GM18498 (cell line): ENCODE data around the gene TGFA.

Source experiments
- ATAC-seq: cut with Tn5 transposase; IDR thresholded peaks from one replicate; pipeline ENCODE4 v1.9.1; 2021; ENCODE audit warnings: mild to moderate bottlenecking, moderate library complexity; ENCODE audit not compliant: unreplicated experiment

The TGFA gene

DNA sequence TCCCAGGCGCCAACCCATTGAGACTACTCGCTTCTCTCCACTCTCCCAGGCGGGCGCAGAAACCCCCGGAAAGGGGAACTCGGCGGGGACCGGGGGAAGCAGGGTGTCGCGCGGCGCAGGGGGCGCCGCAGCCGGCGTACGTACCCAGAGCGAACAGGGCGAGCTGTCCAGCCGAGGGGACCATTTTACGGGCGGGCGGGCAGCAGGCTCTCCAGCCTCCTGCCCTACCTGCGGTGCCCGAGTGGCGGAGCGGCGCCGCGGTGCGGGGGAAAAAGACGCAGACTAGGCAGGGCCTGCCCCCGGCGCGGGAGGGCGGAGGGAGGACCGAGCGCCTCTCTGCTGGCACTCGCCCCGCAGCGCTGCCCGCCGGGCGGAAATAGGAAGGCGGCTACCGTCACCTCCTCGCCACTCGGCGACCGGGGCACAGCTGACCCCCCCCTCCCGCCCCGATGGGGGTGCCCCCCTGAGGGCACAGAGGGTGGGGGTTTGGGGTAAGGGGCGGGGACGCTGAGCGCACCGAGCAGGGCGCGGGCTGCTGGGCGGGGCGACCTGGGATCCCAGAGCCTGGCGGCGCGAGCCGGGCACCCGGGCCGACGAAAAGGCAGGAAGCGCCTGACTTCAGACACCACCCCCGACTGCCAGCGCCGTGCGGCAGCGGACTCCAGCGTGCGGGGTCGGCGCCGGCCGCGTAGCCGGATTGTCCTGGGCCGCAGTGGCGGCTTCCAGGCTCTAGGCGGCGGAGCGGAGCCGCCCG lies at the start of gene TGFA:
Gene TGFA (minus strand): TSS at position 243 of the 754 bp plus-strand sequence. CDS start 59 bp downstream, at position 184.
- peak; percentile 84 for ATAC-seq

- no peak for ATAC-seq
Measured at GRCh38 chr2:70603066-70603465, 49.4 kb upstream of the TGFA start.

DNA sequence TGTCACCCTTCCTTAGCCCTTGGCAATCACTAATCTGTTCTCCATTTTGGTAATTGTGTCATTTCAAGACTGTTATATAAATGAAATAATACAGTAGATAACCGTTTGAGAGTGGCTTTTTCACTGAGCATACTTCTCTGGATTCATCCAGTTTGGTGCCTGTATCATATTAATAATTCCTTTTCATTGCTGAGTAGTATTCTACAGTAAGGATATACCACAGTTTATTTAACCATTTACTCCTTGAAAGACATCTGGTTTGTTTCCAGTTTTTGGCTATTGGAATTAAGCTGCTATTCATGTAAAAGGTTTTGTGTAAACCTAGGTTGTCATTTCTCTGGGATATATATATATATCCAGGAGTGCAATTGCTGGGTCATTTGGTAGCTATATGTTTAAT lies 44.6 kb upstream of the TGFA start:
- no peak for ATAC-seq

DNA sequence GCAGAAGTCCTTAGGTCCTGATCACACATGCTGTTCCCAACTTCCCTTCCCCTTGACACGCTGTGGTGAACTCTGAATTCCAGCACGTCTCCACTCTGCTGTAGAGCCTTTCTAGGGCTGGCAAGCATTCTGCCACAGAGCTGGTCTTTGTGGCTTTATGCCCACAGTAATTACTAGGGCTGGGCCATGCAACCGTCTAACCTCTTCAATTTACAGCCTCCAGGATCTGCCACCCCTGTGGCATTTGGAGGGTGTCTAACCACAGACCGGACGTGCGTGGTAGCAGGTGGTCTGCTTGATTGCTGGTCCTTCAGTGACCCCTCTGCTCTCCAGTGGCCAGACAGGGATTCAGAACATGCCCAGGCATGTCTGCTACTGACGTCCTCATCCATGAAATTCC lies 43.1 kb upstream of the TGFA start:
- no peak for ATAC-seq

DNA sequence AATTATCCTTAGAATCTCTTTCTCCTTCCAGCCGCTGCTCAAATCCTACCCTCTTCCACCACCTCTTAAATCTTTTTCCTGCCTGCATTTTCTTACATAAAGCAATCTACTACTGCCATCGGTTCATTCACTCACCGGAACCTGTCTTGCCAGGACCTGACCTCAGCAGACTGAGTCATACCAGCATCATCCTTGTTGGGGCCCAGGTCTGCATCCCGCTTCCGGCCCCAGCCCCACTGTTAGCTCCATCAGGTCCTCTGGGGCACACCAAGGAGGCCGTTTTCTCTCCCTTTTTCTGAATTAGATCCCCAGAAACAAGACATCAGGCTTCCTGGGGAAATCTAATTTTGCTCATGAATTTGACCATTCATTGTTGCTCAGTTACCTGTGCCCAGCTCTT lies 42.7 kb upstream of the TGFA start:
- no peak for ATAC-seq

GRCh38 chr2:70583091-70583490 lies 29.5 kb upstream of the TGFA start:
- no peak for ATAC-seq

DNA sequence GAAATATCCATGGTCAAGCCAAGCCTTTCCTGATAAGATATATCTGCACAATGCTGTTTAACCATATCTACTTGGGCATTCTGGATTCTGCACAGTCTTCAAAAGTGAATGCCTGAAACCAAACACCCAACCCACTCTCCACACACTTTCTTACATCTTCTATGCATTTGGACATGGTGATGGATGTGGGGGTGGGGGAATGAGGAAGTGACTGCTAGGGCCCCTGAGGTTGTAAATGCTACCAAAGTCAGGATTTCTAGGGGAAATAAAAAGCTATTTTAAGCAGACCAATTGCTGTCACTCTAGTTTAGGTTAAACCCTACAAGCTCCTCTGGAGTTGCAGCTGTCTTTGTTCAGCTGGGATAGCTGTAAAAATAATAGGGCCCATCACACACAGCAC lies 26.7 kb upstream of the TGFA start:
- no peak for ATAC-seq

DNA sequence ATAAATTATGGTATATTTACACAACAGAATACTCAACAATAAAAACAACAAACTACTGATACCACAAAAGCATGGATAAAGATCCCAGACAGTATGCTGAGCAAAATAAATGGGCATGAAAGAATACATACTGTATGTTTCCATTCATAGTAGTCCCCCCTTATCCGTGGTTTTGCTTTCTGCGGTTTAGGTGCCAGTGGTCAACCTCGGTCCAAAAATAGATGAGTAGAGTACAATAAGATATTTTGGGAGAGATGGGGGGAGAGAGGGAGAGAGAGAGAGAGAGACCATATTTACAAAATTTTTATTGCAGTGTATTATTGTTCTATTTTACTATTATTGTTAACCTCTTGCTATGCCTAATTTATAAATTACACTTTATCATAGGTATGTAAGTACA lies 21.0 kb upstream of the TGFA start:
- ATAC-seq, result no peak

- ATAC-seq, result no peak
Measured at GRCh38 chr2:70574109-70574508, 20.5 kb upstream of the TGFA start.

- no peak for ATAC-seq
Measured at GRCh38 chr2:70570041-70570661, 16.5 kb upstream of the TGFA start.

DNA sequence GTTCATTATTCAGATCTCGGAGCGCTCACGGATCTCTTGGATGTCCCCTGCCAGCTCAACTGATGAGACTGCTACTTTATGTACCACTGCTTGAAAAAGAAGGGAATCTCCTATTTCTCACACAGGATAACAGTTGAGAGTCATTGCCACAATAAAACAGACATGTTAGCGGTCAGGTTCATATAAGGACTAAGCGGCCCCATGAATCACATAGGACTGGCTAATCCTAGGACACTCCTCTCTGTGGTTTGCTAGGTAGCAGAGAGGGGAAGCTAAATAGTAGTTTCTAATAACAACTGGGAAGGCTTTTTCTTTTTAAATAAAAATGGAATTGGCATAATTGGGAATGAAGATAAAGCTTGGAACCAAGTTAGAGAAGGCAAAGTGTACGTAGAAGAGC lies 15.9 kb upstream of the TGFA start:
- no peak for ATAC-seq

- ATAC-seq, result no peak
Measured at GRCh38 chr2:70566906-70567305, 13.3 kb upstream of the TGFA start.

GRCh38 chr2:70566464-70566863 lies 12.8 kb upstream of the TGFA start:
- ATAC-seq, result no peak

DNA sequence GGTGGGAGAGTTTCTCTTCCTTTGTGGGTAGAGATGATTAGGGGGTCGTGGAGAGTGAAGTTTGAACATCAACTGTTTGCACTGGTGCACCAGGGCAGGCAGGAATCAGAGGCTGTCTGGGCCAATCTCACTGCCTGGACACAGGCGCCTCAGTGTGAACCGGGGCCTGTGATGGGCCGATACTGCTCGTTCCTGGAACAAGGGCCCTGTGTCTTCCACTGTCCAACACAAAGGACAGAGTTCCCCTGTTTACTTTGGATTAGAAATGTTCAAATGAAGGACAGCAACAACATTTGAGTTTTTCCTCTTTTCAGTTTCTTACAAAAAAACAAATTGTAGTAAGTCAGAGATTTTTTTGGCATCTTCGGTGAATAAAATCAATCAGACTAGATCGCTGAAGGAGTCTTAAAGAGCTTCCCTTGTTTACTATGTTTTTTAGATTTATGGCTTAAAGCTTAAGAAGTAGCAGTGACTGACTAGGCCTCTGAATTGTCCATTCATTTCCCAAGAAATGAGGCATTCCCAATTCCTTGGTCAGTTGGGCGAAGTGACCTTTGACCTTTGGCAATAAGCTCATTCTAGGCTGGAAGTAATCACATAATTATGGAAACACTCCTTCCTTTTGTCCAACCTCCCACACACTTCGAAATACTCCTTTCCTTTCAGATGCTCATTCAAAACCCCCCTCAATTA lies 11.6 kb upstream of the TGFA start:
- no peak for ATAC-seq

GRCh38 chr2:70561893-70562292 lies 8.3 kb upstream of the TGFA start:
- no peak for ATAC-seq

DNA sequence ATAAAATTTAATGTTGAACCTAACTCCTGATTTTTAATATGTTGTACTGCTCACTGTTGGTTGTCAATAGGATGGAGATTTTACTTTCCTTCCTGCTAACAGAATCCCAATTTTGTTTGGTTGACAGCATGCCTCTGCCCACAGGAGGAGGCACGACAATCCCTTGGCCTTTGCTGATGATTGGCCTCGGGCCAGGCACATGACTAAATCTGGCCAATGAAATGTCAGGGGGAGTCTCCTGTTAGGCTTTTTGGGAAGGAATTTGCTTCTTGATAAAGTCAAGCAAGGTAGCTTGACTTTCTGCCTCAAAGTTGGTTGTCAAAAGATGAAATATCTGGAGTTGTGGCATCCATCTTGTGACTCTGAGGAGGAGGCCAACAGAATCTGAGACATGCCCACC lies 6.8 kb upstream of the TGFA start:
- ATAC-seq, result no peak

GRCh38 chr2:70560040-70560439 lies 6.4 kb upstream of the TGFA start:
- no peak for ATAC-seq

GRCh38 chr2:70558195-70558808 lies 4.7 kb upstream of the TGFA start:
- no peak for ATAC-seq

DNA sequence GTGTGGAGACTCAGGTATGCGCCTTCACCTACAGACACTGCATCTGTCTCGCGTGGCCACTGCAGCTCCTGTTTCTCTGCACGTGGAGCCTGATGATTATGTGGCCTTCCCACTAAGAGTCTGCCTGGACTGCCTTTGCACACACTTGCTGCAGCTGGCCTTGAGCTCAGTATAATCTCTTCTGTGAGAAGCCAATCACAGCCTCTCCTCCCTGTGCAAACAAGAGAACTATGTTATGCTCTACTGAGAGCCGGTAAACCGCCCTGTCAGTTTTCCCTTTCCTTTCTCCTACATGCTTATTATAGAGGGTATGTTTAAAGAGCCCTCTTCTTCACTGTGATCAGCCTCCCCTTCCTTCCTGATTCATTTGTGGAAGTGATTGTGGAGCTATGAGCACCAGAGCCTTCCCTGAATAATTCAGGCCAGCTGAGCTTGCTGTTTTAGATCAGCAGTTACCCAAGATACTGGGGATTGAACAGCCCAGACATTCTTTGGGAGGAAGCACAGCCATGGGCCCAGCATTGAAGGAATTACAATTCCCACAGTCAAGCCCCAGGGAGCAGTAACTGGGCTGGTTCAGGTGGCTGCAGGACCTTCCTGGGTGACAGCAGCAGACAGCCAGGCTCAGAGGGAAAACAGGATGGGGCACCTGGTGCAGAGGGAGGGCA lies 3.7 kb upstream of the TGFA start:
- ATAC-seq, result no peak

DNA sequence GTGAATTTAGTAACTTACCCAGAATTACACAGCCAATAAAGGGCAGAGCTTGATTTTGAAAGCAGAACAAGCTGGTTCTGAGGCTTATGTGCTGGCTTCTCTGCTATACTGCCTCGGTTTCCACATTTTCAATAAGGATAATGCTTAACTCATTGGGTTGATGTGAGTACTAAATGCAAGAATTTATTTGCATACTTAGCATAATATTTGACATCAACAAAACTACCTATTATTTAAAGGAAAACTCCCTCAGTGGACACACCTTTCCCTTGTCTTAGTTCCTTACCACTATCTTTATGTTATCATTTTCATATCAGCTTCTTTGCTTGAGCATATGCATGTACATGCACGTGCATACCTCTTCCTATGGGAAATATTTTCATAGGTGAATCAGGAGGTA lies 3.0 kb upstream of the TGFA start:
- no peak for ATAC-seq

- ATAC-seq, result no peak
Measured at GRCh38 chr2:70554338-70554892, 789 bp upstream of the TGFA start.
